MCF 10A (cell line): ENCODE measurements around the gene PNMA6A. TPM values are rescaled to one million over a fixed set of nuclear protein-coding genes. Genes with fewer than 3 reads are reported as not detected.
"Not testable (repeated sequence)": the region's sequence is repeated elsewhere in the genome, so short reads cannot be mapped to it uniquely, and the experiment has no call there.

Source experiments
- BruUV-seq: library from RNA; stranded (reverse); fragments of 400-500 nt; replicated peaks from 2 replicates; lab custom pipeline; 2021; lab: Mats Ljungman, UMichigan
- CTCF ChIA-PET: fragments of 300-600 bp; sonication (Branson Sonifier 250); formaldehyde crosslinking; extraction: SDS; loops from one replicate; lab custom pipeline; 2021; ENCODE audit warnings: antibody characterized with exemption, inconsistent platforms; lab: Yijun Ruan, JAX
- POLR2A ChIA-PET: fragments of 300-600, 350-650 bp; sonication (Branson Sonifier 250); formaldehyde crosslinking; extraction: SDS; loops from one replicate; lab custom pipeline; 2020; ENCODE audit warnings: antibody characterized with exemption, inconsistent platforms; lab: Yijun Ruan, JAX
- DNase-seq: peaks from one replicate; pipeline ENCODE4 v3.0.0-alpha.2; 2018; ENCODE audit not compliant: unreplicated experiment
- H3K27ac Mint-ChIP-seq: one replicate; pipeline ENCODE4 v1.8.0; 2022; ENCODE audit warnings: mild to moderate bottlenecking, low read depth, mixed read lengths; ENCODE audit not compliant: unreplicated experiment
- H3K27me3 Mint-ChIP-seq: one replicate; pipeline ENCODE4 v1.8.0; 2022; ENCODE audit warnings: mixed read lengths; ENCODE audit not compliant: insufficient read depth, unreplicated experiment
- H3K36me3 Mint-ChIP-seq: one replicate; pipeline ENCODE4 v1.8.0; 2022; ENCODE audit warnings: mild to moderate bottlenecking, moderate library complexity, mixed read lengths; ENCODE audit not compliant: insufficient read depth, unreplicated experiment
- H3K4me1 Mint-ChIP-seq: one replicate; pipeline ENCODE4 v1.8.0; 2022; ENCODE audit warnings: mixed read lengths; ENCODE audit not compliant: insufficient read depth, unreplicated experiment
- H3K4me3 Mint-ChIP-seq: one replicate; pipeline ENCODE4 v1.8.0; 2022; ENCODE audit warnings: mild to moderate bottlenecking, moderate library complexity, mixed read lengths; ENCODE audit not compliant: unreplicated experiment
- H3K9me3 Mint-ChIP-seq: one replicate; pipeline ENCODE4 v1.8.0; 2022; ENCODE audit warnings: mixed read lengths; ENCODE audit not compliant: unreplicated experiment
- CTCF ChIP-seq: fragments of 200-600 bp; IDR thresholded peaks from one replicate; pipeline ENCODE4 v1.8.0; 2022; ENCODE audit warnings: antibody characterized with exemption, mild to moderate bottlenecking; ENCODE audit not compliant: unreplicated experiment
- intact Hi-C: fragments of 100-400 bp; cut with micrococcal nuclease; formaldehyde crosslinking; loops from 2 replicates; pipeline ENCODE4 v1.14.1; 2022
- total RNA-seq: library from RNA; stranded (reverse); gene quantifications from 2 replicates; pipeline ENCODE4 v1.2.3, GENCODE V29; 2022

PNMA6A gene
- total RNA-seq, 1 experiment from 2014 or later = not detected

GRCh38 chrX:153102418-153102817, 30.2 kb downstream of the PNMA6A start:
- Mint-ChIP-seq H3K27me3 (no peaks in the 10 kb centered on the region), H3K4me3 (no peak overlapping the region), H3K4me1 (no peaks in the 10 kb centered on the region), H3K36me3 (no peaks in the 10 kb centered on the region), H3K27ac (no peak overlapping the region), H3K9me3 (peaks cover 23% of the 10 kb centered on the region)
- no TSS peak for BruUV-seq
- POLR2A ChIA-PET = no interaction called here
- CTCF ChIA-PET = interaction anchor here (1.6 kb wide), 1 partner anchor 437 kb away, joined by 3 read pairs; no protein-coding TSS in a partner anchor
- intact Hi-C loops = no loop called here
- DNase-seq = no peak
- no peak for TF ChIP-seq CTCF

GRCh38 chrX:153104959-153105358, 32.7 kb downstream of the PNMA6A start:
- H3K4me3 Mint-ChIP-seq, H3K27me3 Mint-ChIP-seq, H3K4me1 Mint-ChIP-seq, DNase-seq, CTCF ChIA-PET, H3K36me3 Mint-ChIP-seq, intact Hi-C loops, POLR2A ChIA-PET, BruUV-seq, H3K27ac Mint-ChIP-seq: not testable (repeated sequence)
- H3K9me3 Mint-ChIP-seq = peaks cover 23% of the 10 kb centered on the region

GRCh38 chrX:153106092-153106801, 34.0 kb downstream of the PNMA6A start:
- BruUV-seq = not testable (repeated sequence)

GRCh38 chrX:153110735-153111134, 38.5 kb downstream of the PNMA6A start:
- DNase-seq, H3K27ac Mint-ChIP-seq, H3K9me3 Mint-ChIP-seq, H3K27me3 Mint-ChIP-seq, H3K36me3 Mint-ChIP-seq, H3K4me1 Mint-ChIP-seq, H3K4me3 Mint-ChIP-seq, intact Hi-C loops, CTCF ChIA-PET, BruUV-seq, POLR2A ChIA-PET: not testable (repeated sequence)

More at GRCh38 chrX:153106092-153106801, 34.0 kb downstream of the PNMA6A start:
- H3K4me3 Mint-ChIP-seq, DNase-seq, POLR2A ChIA-PET, H3K27ac Mint-ChIP-seq, H3K4me1 Mint-ChIP-seq, intact Hi-C loops, H3K36me3 Mint-ChIP-seq, H3K27me3 Mint-ChIP-seq, CTCF ChIA-PET: not testable (repeated sequence)
- peaks cover 23% of the 10 kb centered on the region for H3K9me3 Mint-ChIP-seq

- BruUV-seq, H3K27ac Mint-ChIP-seq, H3K9me3 Mint-ChIP-seq, DNase-seq, H3K27me3 Mint-ChIP-seq, intact Hi-C loops, POLR2A ChIA-PET, H3K36me3 Mint-ChIP-seq, CTCF ChIA-PET, H3K4me3 Mint-ChIP-seq, H3K4me1 Mint-ChIP-seq: not testable (repeated sequence)
Measured at GRCh38 chrX:153113851-153114250, 41.6 kb downstream of the PNMA6A start.

GRCh38 chrX:153117754-153118153, 45.5 kb downstream of the PNMA6A start:
- H3K9me3 Mint-ChIP-seq, DNase-seq, H3K36me3 Mint-ChIP-seq, H3K4me3 Mint-ChIP-seq, H3K27me3 Mint-ChIP-seq, H3K4me1 Mint-ChIP-seq, POLR2A ChIA-PET, intact Hi-C loops, BruUV-seq, H3K27ac Mint-ChIP-seq, CTCF ChIA-PET: not testable (repeated sequence)

- H3K27me3 Mint-ChIP-seq, DNase-seq, H3K27ac Mint-ChIP-seq, H3K9me3 Mint-ChIP-seq, CTCF ChIA-PET, H3K4me1 Mint-ChIP-seq, POLR2A ChIA-PET, H3K4me3 Mint-ChIP-seq, H3K36me3 Mint-ChIP-seq, BruUV-seq, intact Hi-C loops: not testable (repeated sequence)
Measured at GRCh38 chrX:153120230-153120629, 48.0 kb downstream of the PNMA6A start.

GRCh38 chrX:153123468-153123867, 51.2 kb downstream of the PNMA6A start:
- H3K4me1 Mint-ChIP-seq, intact Hi-C loops, POLR2A ChIA-PET, H3K4me3 Mint-ChIP-seq, H3K9me3 Mint-ChIP-seq, CTCF ChIA-PET, BruUV-seq, H3K27ac Mint-ChIP-seq, DNase-seq, H3K36me3 Mint-ChIP-seq, H3K27me3 Mint-ChIP-seq: not testable (repeated sequence)
